ENCODE data around the gene POT1.

DNA sequence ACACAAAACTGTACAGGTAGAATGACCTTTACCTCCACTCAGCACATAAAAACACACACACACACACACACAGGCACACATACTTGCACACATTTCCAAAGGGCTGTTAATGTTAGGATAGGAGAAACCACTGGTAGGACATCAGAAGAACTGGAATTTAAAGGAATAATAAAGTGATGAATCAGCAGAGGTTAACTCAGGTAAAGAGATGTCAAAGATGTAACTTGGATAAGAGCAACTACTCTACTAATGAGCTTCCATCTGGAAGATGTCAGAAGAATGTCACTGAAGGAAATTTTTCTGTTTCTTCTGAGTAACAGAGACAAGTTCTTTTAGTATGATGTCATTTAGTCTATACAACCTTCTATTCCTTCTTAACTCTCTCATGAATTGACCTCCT, 137.6 kb downstream of the POT1 start:
- TF ChIP-seq, protein P1, sequence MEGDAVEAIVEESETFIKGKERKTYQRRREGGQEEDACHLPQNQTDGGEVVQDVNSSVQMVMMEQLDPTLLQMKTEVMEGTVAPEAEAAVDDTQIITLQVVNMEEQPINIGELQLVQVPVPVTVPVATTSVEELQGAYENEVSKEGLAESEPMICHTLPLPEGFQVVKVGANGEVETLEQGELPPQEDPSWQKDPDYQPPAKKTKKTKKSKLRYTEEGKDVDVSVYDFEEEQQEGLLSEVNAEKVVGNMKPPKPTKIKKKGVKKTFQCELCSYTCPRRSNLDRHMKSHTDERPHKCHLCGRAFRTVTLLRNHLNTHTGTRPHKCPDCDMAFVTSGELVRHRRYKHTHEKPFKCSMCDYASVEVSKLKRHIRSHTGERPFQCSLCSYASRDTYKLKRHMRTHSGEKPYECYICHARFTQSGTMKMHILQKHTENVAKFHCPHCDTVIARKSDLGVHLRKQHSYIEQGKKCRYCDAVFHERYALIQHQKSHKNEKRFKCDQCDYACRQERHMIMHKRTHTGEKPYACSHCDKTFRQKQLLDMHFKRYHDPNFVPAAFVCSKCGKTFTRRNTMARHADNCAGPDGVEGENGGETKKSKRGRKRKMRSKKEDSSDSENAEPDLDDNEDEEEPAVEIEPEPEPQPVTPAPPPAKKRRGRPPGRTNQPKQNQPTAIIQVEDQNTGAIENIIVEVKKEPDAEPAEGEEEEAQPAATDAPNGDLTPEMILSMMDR (IDR thresholded peaks at IDR 0.05), result no peak
- no peak for TF ChIP-seq POLR2A (IDR thresholded peaks at IDR 0.05)

All from Peyer's patch (tissue), 4 donors.